Suppressor macrophage treated with lipopolysaccharide for 4 hours (primary cell): ENCODE data around the gene GLI1.
"Not testable (repeated sequence)": the region's sequence is repeated elsewhere in the genome, so short reads cannot be mapped to it uniquely, and the experiment has no call there.

Experiments used
- DNase-seq: peaks from one replicate; pipeline ENCODE4 v3.0.0-alpha.2; 2020

Gene GLI1

GRCh38 chr12:57441846-57442427 is 17.6 kb upstream of the GLI1 start:
- DNase-seq = no peak

- not testable (repeated sequence) for DNase-seq
Observed at GRCh38 chr12:57444337-57444736, 15.2 kb upstream of the GLI1 start.

- DNase-seq = no peak
Observed at GRCh38 chr12:57444744-57445143, 14.8 kb upstream of the GLI1 start.

- DNase-seq = no peak
Observed at GRCh38 chr12:57446292-57446960, 13.2 kb upstream of the GLI1 start.

GRCh38 chr12:57448669-57449068 is 10.9 kb upstream of the GLI1 start:
- no peak for DNase-seq

GRCh38 chr12:57449375-57449774 is 10.2 kb upstream of the GLI1 start:
- no peak for DNase-seq

GRCh38 chr12:57450057-57450456 is 9.5 kb upstream of the GLI1 start:
- no peak for DNase-seq

GRCh38 chr12:57451233-57451778 is 8.3 kb upstream of the GLI1 start:
- DNase-seq = no peak

GRCh38 chr12:57452181-57452936 is 7.2 kb upstream of the GLI1 start:
- no peak for DNase-seq

GRCh38 chr12:57452937-57453509 is 6.6 kb upstream of the GLI1 start:
- peak; percentile 79 for DNase-seq

- no peak for DNase-seq
Observed at GRCh38 chr12:57454213-57454565, 5.4 kb upstream of the GLI1 start.

- DNase-seq = peak; percentile 41
Observed at GRCh38 chr12:57454566-57455373, 4.8 kb upstream of the GLI1 start, which contains the start of gene INHBE. Gene INHBE (plus strand): TSS chr12:57455307. CDS start chr12:57455537, 230 bp downstream.

- DNase-seq = no peak
Observed at GRCh38 chr12:57455374-57456144, 4.0 kb upstream of the GLI1 start.

- DNase-seq = peak; percentile 37
Observed at GRCh38 chr12:57456145-57456700, 3.4 kb upstream of the GLI1 start.

GRCh38 chr12:57456737-57457490 is 2.7 kb upstream of the GLI1 start:
- DNase-seq = no peak

- DNase-seq = no peak
Observed at GRCh38 chr12:57458665-57459054, 925 bp upstream of the GLI1 start.

- DNase-seq = peak; percentile 96
Observed at GRCh38 chr12:57459055-57459749, 383 bp upstream of the GLI1 start.

- DNase-seq = no peak
Observed at GRCh38 chr12:57460468-57460784, 841 bp downstream of the GLI1 start.

- no peak for DNase-seq
Observed at GRCh38 chr12:57460841-57461275, 1.3 kb downstream of the GLI1 start.

- DNase-seq = no peak
Observed at GRCh38 chr12:57461276-57461916, 1.8 kb downstream of the GLI1 start.
